Vagina (tissue), 2 donors: ENCODE data around the gene DHFR.

Source experiments
- POLR2A ChIP-seq, 2 donors: fragments of 450-650 bp; IDR thresholded peaks; one replicate each; pipeline ENCODE4 v1.6.1; 2017; ENCODE audit warnings: antibody characterized with exemption in 2 of 2, mild to moderate bottlenecking in 2 of 2, moderate library complexity in 2 of 2
- POLR2AphosphoS5 ChIP-seq, 2 donors: sonication (generic); formaldehyde crosslinking; IDR thresholded peaks; one replicate each; pipeline ENCODE4 v1.9.0; 2017; ENCODE audit warnings: antibody characterized with exemption in 2 of 2, mild to moderate bottlenecking in 2 of 2, low read depth in 1 of 2; ENCODE audit not compliant: insufficient read depth in 1 of 2
- TF ChIP-seq, protein P1 (sequence below), 3 experiments: fragments of 450-650 bp in 2 of 3; fragments of 200-600 bp in 1 of 3; sonication (generic) in 1 of 3; IDR thresholded peaks; one replicate each; pipeline ENCODE4 v1.5.1; 2017 to 2019; ENCODE audit warnings: antibody characterized with exemption in 3 of 3, mild to moderate bottlenecking in 2 of 3, moderate library complexity in 2 of 3

DNA sequence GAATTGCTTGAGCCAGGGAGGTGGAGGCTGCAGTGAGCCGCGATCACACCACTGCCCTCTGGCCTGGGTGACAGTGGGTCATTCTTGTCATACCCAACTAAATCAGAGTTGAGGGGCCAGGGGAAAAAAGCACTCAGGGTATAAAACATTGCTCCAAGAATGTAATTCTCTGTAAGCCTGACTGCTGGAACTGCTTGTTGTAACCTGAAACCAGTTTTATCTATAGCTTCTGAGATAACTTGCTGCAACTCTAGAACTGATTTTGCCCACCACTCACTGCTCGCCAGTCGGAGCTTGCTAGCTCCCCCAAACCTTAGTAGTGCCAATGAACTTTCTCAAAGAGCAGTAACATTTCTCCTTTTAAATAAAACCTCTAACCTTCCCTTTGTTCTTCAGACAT, 9.9 kb downstream of the DHFR start:
- TF ChIP-seq, protein P1, sequence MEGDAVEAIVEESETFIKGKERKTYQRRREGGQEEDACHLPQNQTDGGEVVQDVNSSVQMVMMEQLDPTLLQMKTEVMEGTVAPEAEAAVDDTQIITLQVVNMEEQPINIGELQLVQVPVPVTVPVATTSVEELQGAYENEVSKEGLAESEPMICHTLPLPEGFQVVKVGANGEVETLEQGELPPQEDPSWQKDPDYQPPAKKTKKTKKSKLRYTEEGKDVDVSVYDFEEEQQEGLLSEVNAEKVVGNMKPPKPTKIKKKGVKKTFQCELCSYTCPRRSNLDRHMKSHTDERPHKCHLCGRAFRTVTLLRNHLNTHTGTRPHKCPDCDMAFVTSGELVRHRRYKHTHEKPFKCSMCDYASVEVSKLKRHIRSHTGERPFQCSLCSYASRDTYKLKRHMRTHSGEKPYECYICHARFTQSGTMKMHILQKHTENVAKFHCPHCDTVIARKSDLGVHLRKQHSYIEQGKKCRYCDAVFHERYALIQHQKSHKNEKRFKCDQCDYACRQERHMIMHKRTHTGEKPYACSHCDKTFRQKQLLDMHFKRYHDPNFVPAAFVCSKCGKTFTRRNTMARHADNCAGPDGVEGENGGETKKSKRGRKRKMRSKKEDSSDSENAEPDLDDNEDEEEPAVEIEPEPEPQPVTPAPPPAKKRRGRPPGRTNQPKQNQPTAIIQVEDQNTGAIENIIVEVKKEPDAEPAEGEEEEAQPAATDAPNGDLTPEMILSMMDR (IDR thresholded peaks at IDR 0.05), result no peak
- TF ChIP-seq POLR2AphosphoS5 (IDR thresholded peaks at IDR 0.05; ENCODE audit: insufficient read depth in 1 of 2, low read depth in 1 of 2), result no peak
- no peak for TF ChIP-seq POLR2A (IDR thresholded peaks at IDR 0.05)
